Upper lobe of left lung (tissue), 6 donors: ENCODE measurements around the gene FHOD3. TPM values are rescaled to one million over a fixed set of nuclear protein-coding genes. Genes with fewer than 3 reads are reported as not detected.

ENCODE experiments used
- ATAC-seq, 2 donors: fragments of 200-7000 bp; cut with Tn5 transposase; one replicate each; pipeline ENCODE4 v1.9.1; 2022; ENCODE audit warnings: mild to moderate bottlenecking in 2 of 2, moderate library complexity in 2 of 2; ENCODE audit not compliant: low FRiP score in 2 of 2
- DNase-seq, 2 donors: peaks; one replicate each; pipeline ENCODE4 v3.0.0-alpha.2; 2019 to 2020
- H3K27ac ChIP-seq, 4 donors: fragments of 200-600 bp; sonication (generic); one replicate each; pipeline ENCODE4 v1.5.1; 2016 to 2019
- H3K27me3 ChIP-seq, 4 donors: fragments of 200-600 bp; sonication (generic); one replicate each; pipeline ENCODE4 v1.5.1; 2017 to 2019
- H3K36me3 ChIP-seq, 4 donors: fragments of 200-600 bp; sonication (generic); one replicate each; pipeline ENCODE4 v1.5.1; 2016 to 2019
- H3K4me1 ChIP-seq, 4 donors: fragments of 200-600 bp; sonication (generic); one replicate each; pipeline ENCODE4 v1.5.1; 2018 to 2019
- H3K4me3 ChIP-seq, 4 donors: fragments of 200-600 bp; sonication (generic); one replicate each; pipeline ENCODE4 v1.5.1; 2017 to 2019; ENCODE audit warnings: mild to moderate bottlenecking in 2 of 4, moderate library complexity in 1 of 4
- H3K9me3 ChIP-seq, 4 donors: fragments of 200-600 bp; sonication (generic); one replicate each; pipeline ENCODE4 v1.5.1; 2018 to 2019
- EP300 ChIP-seq, 4 donors: sonication (generic); formaldehyde crosslinking; IDR thresholded peaks; one replicate each; pipeline ENCODE4 v1.5.1; 2017; ENCODE audit warnings: antibody characterized with exemption in 4 of 4, control low read depth in 2 of 4
- POLR2A ChIP-seq, 4 donors: fragments of 450-650 bp; IDR thresholded peaks; one replicate each; pipeline ENCODE4 v1.5.1; 2016 to 2017; ENCODE audit warnings: antibody characterized with exemption in 4 of 4, mild to moderate bottlenecking in 2 of 4
- POLR2AphosphoS5 ChIP-seq, 2 donors: sonication (generic); formaldehyde crosslinking; IDR thresholded peaks; one replicate each; pipeline ENCODE4 v1.5.1; 2017; ENCODE audit warnings: antibody characterized with exemption in 2 of 2
- WGBS, 2 donors: methylation state at CpG; one replicate each; pipeline ENCODE4 v1.1.5; 2017 to 2018; 5-methylcytosine and 5-hydroxymethylcytosine counted together
- total RNA-seq, 6 donors: library from RNA; depleted of rRNA in 4 of 6; stranded (reverse); fragments of >200 nt in 4 of 6; gene quantifications; one replicate each; pipeline versions ENCODE4 v1.1.0 to v1.2.1, GENCODE V29; 2016 to 2021
- TF ChIP-seq, protein P1 (sequence below), 6 experiments: fragments of 450-650 bp in 4 of 6; fragments of 200-600 bp in 2 of 6; sonication (generic) in 2 of 6; IDR thresholded peaks; one replicate each; pipeline ENCODE4 v1.5.1; 2016 to 2019; ENCODE audit warnings: antibody characterized with exemption in 6 of 6
- donor health status: DM: no; HTN: no; CAD: no; lungs with moderate emphysema.
- donor health status: DM: no; HTN: yes; CAD: no; lungs with severe emphysema.

Gene FHOD3
- total RNA-seq, 6 donors from 2014 or later = 0.40 to 4.8 (median 2.8) TPM

DNA sequence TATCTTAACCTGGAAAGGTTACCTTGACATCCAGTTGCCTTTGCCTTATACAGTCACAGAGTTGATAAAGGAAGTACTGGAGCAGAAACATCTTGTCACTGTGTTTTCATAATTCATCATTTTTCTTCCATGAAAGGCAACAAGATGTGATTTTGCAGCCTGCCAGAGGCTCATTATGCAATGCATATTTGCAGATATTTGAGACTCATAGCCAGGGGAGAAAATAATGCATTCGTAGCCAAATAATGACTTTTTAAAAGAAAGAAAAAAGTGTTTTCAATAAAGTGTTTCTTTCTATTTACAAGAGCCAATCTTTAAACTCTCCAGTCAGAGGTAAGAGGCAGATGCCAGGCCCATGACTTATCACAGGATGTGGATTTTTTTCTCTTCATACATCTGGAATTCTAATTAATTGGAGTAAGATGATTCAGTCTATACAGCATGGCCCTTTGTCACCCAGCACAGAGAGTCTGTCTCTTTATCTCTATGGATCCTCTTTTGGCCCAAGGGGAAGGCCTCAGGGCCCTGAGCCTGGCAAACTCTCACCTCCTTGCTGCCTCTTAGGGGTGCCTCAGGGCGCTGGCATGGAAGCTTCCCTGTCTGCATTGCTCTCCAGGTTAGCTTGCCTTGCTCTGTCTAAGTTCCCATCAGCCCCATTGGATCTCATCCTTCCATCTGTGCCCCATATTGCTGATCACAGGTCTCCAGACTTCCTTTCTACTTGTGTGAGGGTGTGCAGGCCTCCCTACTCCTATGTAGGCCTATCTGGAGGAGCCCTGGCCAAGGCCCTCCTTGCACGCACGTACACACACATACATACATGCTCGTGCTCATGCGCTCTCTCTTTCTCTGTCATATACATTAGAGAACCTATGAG lies 283.6 kb downstream of the FHOD3 start:
- Histone ChIP-seq H3K27me3 (no peaks in the 10 kb centered on the region), H3K4me1 (peaks cover 0 to 3% (median 0%) of the 10 kb centered on the region in 4 donors), H3K4me3 (no peak overlapping the region), H3K36me3 (no peaks in the 10 kb centered on the region), H3K9me3 (no peaks in the 10 kb centered on the region), H3K27ac (no peak overlapping the region)
- no peak for ATAC-seq
- TF ChIP-seq EP300 (IDR thresholded peaks at IDR 0.05) (no peak), POLR2A (IDR thresholded peaks at IDR 0.05) (no peak)
- TF ChIP-seq, protein P1, sequence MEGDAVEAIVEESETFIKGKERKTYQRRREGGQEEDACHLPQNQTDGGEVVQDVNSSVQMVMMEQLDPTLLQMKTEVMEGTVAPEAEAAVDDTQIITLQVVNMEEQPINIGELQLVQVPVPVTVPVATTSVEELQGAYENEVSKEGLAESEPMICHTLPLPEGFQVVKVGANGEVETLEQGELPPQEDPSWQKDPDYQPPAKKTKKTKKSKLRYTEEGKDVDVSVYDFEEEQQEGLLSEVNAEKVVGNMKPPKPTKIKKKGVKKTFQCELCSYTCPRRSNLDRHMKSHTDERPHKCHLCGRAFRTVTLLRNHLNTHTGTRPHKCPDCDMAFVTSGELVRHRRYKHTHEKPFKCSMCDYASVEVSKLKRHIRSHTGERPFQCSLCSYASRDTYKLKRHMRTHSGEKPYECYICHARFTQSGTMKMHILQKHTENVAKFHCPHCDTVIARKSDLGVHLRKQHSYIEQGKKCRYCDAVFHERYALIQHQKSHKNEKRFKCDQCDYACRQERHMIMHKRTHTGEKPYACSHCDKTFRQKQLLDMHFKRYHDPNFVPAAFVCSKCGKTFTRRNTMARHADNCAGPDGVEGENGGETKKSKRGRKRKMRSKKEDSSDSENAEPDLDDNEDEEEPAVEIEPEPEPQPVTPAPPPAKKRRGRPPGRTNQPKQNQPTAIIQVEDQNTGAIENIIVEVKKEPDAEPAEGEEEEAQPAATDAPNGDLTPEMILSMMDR (IDR thresholded peaks at IDR 0.05) = no peak
- no peak for DNase-seq
- WGBS, 2 donors = 88 to 90% methylated on average over 6 of the region's 6 CpGs

DNA sequence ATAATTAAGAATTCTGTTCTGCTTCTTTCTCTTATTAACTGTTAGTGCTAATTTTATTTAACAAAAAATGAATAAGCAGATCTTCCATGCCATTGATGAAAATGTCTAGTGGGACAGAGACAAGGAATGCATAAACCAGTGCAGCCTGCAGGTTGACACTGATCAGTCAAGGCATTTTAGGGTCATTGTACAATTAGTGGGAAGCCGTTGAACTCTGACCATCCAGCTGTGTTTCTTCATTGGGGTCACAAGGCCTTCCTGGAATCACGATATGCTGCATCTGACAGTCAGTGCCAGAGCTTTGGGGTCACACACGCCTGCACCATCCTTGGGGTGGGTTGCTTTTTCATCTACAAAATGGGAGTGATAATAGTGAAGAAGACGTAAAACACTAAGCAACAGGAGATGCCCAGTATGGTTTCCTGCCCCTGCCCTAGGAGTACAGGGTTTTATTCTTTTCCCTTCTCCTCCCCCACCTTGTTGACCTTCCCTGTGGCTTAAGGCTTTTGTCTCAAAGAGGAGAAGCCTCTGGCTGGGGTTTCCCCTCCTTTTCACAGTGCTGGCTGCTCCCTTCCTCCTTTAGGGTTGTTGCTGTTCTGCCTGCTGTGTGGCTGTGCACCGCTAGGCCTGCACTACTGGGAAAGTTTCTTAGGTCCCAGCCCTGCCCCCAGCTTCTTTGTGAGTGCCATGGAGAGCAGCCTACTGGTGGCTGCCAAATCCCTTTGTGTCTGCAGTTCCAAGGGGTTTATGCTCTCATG lies 285.7 kb downstream of the FHOD3 start:
- H3K36me3 ChIP-seq = no peaks in the 10 kb centered on the region
- H3K4me1 ChIP-seq = peaks cover 0 to 3% (median 0%) of the 10 kb centered on the region in 4 donors
- no peaks in the 10 kb centered on the region for H3K9me3 ChIP-seq
- TF ChIP-seq POLR2A (IDR thresholded peaks at IDR 0.05) = no peak
- TF ChIP-seq, protein P1 (IDR thresholded peaks at IDR 0.05) = no peak
- TF ChIP-seq EP300 (IDR thresholded peaks at IDR 0.05) = no peak
- no peak for TF ChIP-seq POLR2AphosphoS5 (IDR thresholded peaks at IDR 0.05)
- DNase-seq (no peak), ATAC-seq (no peak)
- H3K27me3 ChIP-seq = no peaks in the 10 kb centered on the region
- H3K27ac ChIP-seq = no peak overlapping the region
- WGBS, 2 donors = 61 to 64% methylated on average over 5 of the region's 5 CpGs
- no peak overlapping the region for H3K4me3 ChIP-seq

DNA sequence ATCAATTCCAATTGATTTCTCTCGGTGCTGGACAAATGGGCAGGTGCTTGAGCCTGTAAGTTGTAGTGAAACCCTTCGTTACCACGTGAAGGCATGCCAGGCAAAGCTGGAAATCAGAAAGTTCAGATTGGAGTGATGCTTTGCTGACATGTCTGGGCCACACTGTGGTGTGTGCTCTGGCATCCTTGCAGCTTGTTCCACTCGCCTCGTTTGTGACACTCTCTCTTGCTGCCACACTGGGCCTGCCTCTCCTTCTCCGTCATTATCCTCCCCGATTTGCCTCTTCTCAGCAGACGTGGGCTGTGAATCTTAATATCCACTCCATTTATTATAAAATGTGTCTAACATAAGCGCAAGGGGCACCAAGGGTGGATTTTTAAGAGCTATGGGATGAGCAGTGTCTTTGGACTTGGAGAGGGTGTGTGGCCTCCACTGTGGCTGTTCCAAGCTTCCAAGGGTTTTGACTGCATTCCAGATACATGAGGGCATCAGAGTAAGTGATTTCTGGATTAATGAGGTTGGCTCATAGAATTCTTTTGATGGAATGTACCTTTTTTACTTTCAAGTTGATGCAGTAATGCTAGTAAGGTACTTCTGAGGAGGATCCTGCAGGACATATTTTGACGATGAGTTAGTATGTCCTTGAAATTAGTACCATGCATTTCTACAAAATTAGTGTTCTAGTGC lies 292.5 kb downstream of the FHOD3 start:
- TF ChIP-seq, protein P1 (IDR thresholded peaks at IDR 0.05) = no peak
- no peak for TF ChIP-seq EP300 (IDR thresholded peaks at IDR 0.05)
- no peak for TF ChIP-seq POLR2A (IDR thresholded peaks at IDR 0.05)
- no peak for TF ChIP-seq POLR2AphosphoS5 (IDR thresholded peaks at IDR 0.05)
- Histone ChIP-seq H3K9me3 (no peaks in the 10 kb centered on the region), H3K27me3 (no peaks in the 10 kb centered on the region), H3K4me1 (no peaks in the 10 kb centered on the region), H3K4me3 (no peak overlapping the region), H3K27ac (no peak overlapping the region), H3K36me3 (no peaks in the 10 kb centered on the region)
- 75 to 89% methylated on average over 8 to 10 of the region's 10 CpGs for WGBS, 2 donors
- ATAC-seq = no peak
- no peak for DNase-seq

DNA sequence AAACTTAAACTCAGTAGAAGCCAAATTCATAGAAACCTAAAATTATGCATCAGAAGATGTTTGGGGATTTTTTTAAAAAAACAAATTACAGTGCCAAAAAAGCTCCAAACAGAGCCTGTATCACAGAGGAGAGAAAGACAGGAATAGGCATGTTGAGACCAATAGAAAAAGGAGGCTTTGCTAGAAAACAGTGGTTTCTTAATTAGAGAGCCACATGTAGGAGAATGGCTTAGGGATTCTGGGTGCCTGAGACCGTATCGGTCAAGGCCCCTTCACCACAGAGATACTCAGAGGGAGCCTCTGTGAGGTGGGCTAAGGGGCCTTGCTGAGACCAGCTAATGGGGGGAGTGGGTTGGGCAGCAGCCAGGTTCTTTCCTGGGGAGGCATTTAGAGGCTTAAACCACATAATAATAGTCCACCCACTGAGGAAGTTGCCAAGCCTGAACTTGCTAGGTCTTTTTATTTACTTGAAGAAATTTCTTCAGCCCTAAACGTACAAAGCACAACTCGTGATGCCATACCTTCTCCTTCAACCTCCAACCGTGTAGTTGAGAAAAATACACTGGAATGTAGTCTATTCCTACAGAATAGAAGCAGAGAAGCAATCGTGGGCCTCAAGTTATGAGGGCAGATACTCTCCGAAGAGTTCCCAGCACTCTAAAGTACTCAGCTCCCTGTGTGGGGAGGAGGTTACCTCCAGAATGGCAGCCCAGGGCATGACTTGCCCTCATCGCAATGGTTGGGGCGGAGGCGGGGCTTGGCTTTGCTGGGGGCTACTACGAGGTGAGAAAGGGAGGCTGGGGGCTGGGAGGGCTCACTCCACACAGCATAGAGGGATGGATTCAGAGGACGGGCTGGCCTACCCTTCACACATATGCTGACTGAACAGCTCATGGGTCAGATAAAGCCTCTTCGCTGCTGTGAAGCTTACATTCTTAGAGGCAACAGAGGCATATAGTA lies 293.4 kb downstream of the FHOD3 start:
- no peaks in the 10 kb centered on the region for H3K27me3 ChIP-seq
- H3K4me1 ChIP-seq = no peaks in the 10 kb centered on the region
- no peak for ATAC-seq
- no peaks in the 10 kb centered on the region for H3K36me3 ChIP-seq
- TF ChIP-seq POLR2A (IDR thresholded peaks at IDR 0.05) (no peak), POLR2AphosphoS5 (IDR thresholded peaks at IDR 0.05) (no peak), EP300 (IDR thresholded peaks at IDR 0.05) (no peak)
- TF ChIP-seq, protein P1 (IDR thresholded peaks at IDR 0.05) = no peak
- WGBS, 2 donors = 81 to 84% methylated on average over 10 to 13 of the region's 13 CpGs
- no peaks in the 10 kb centered on the region for H3K9me3 ChIP-seq
- no peak overlapping the region for H3K4me3 ChIP-seq
- H3K27ac ChIP-seq = no peak overlapping the region
- peak in 1 of 2 donors; percentile 38 for DNase-seq
